ENCODE results near the gene TRPM3. TPM values are rescaled to one million over a fixed set of nuclear protein-coding genes. Genes with fewer than 3 reads are reported as not detected.

Gene TRPM3
- total RNA-seq, 4 donors from 2014 or later: 0.11 to 1.3 (median 0.21) TPM

- DNase-seq (ENCODE audit: low spot score in 2 of 2): no peak
- Histone ChIP-seq H3K27me3 (no peaks in the 10 kb centered on the region), H3K36me3 (no peaks in the 10 kb centered on the region), H3K9me3 (no peaks in the 10 kb centered on the region), H3K27ac (no peak overlapping the region), H3K4me1 (no peaks in the 10 kb centered on the region), H3K4me3 (no peak overlapping the region)
- TF ChIP-seq POLR2AphosphoS5 (IDR thresholded peaks at IDR 0.05): no peak
- WGBS: 86% methylated on average over 4 of the region's 4 CpGs
Observed at GRCh38 chr9:71130521-71130920, 9.1 kb upstream of the TRPM3 start.

GRCh38 chr9:71128796-71129195 is 7.4 kb upstream of the TRPM3 start:
- H3K36me3 ChIP-seq: no peaks in the 10 kb centered on the region
- H3K27me3 ChIP-seq: no peaks in the 10 kb centered on the region
- no peak for DNase-seq (ENCODE audit: low spot score in 2 of 2)
- H3K9me3 ChIP-seq: no peaks in the 10 kb centered on the region
- WGBS: 73% methylated on average over 2 of the region's 2 CpGs
- no peak overlapping the region for H3K27ac ChIP-seq
- no peak overlapping the region for H3K4me3 ChIP-seq
- H3K4me1 ChIP-seq: no peaks in the 10 kb centered on the region
- TF ChIP-seq POLR2A (IDR thresholded peaks at IDR 0.05): no peak

- Histone ChIP-seq H3K36me3 (no peaks in the 10 kb centered on the region), H3K27me3 (peaks cover 9% of the 10 kb centered on the region), H3K4me3 (no peak overlapping the region), H3K4me1 (no peaks in the 10 kb centered on the region), H3K9me3 (no peaks in the 10 kb centered on the region), H3K27ac (no peak overlapping the region)
- no peak for TF ChIP-seq POLR2AphosphoS5 (IDR thresholded peaks at IDR 0.05)
- TF ChIP-seq POLR2A (IDR thresholded peaks at IDR 0.05): no peak
- TF ChIP-seq CTCF (IDR thresholded peaks at IDR 0.05): no peak
- no peak for TF ChIP-seq EP300 (IDR thresholded peaks at IDR 0.05)
- WGBS: 84% methylated on average over 2 of the region's 2 CpGs
- DNase-seq (ENCODE audit: low spot score in 2 of 2): no peak
Observed at GRCh38 chr9:71127301-71127700, 5.9 kb upstream of the TRPM3 start.

GRCh38 chr9:71122421-71122820 is 1.0 kb upstream of the TRPM3 start:
- Histone ChIP-seq H3K27ac (no peak overlapping the region), H3K9me3 (no peaks in the 10 kb centered on the region), H3K4me1 (no peaks in the 10 kb centered on the region), H3K4me3 (no peak overlapping the region), H3K36me3 (no peaks in the 10 kb centered on the region), H3K27me3 (peaks cover 20% of the 10 kb centered on the region)
- WGBS: 62% methylated on average over 6 of the region's 6 CpGs
- TF ChIP-seq POLR2AphosphoS5 (IDR thresholded peaks at IDR 0.05) (no peak), EP300 (IDR thresholded peaks at IDR 0.05) (no peak), POLR2A (IDR thresholded peaks at IDR 0.05) (no peak)
- no peak for DNase-seq (ENCODE audit: low spot score in 2 of 2)

- WGBS: 10% methylated on average over 1 of the region's 1 CpG
- TF ChIP-seq CTCF (IDR thresholded peaks at IDR 0.05) (no peak), EP300 (IDR thresholded peaks at IDR 0.05) (no peak), POLR2A (IDR thresholded peaks at IDR 0.05) (no peak), POLR2AphosphoS5 (IDR thresholded peaks at IDR 0.05) (no peak)
- H3K4me3 ChIP-seq: no peak overlapping the region
- H3K4me1 ChIP-seq: no peaks in the 10 kb centered on the region
- H3K9me3 ChIP-seq: no peaks in the 10 kb centered on the region
- H3K27ac ChIP-seq: no peak overlapping the region
- no peak for DNase-seq (ENCODE audit: low spot score in 2 of 2)
- peaks cover 20% of the 10 kb centered on the region for H3K27me3 ChIP-seq
- H3K36me3 ChIP-seq: no peaks in the 10 kb centered on the region
Observed at GRCh38 chr9:71122022-71122275, 528 bp upstream of the TRPM3 start.

- WGBS: 17% methylated on average over 11 of the region's 11 CpGs
Observed at GRCh38 chr9:71120501-71121247, 747 bp downstream of the TRPM3 start.

More at GRCh38 chr9:71120501-71121247, 747 bp downstream of the TRPM3 start:
- H3K9me3 ChIP-seq: no peaks in the 10 kb centered on the region
- no peaks in the 10 kb centered on the region for H3K36me3 ChIP-seq
- DNase-seq (ENCODE audit: low spot score in 2 of 2): no peak
- H3K4me3 ChIP-seq: no peak overlapping the region
- peaks cover 20% of the 10 kb centered on the region for H3K27me3 ChIP-seq
- H3K27ac ChIP-seq: no peak overlapping the region
- no peaks in the 10 kb centered on the region for H3K4me1 ChIP-seq
- TF ChIP-seq POLR2A (IDR thresholded peaks at IDR 0.05): no peak
- TF ChIP-seq POLR2AphosphoS5 (IDR thresholded peaks at IDR 0.05): no peak
- TF ChIP-seq CTCF (IDR thresholded peaks at IDR 0.05): no peak
- TF ChIP-seq EP300 (IDR thresholded peaks at IDR 0.05): no peak
